GM11168 (cell line): ENCODE results near the gene UFSP2.

Experiments used
- in situ Hi-C: fragments of 300-500 bp; cut with MboI; formaldehyde crosslinking; loops from one replicate; pipeline ENCODE4 v1.12.0; 2022; ENCODE audit warnings: low sequenced_read_pairs; ENCODE audit not compliant: unreplicated experiment

The UFSP2 gene

GRCh38 chr4:185429660-185430059 lies 3.9 kb upstream of the UFSP2 start:
- in situ Hi-C loops = no loop called here

- in situ Hi-C loops = no loop called here
Measured at GRCh38 chr4:185426960-185427688, 1.4 kb upstream of the UFSP2 start.

GRCh38 chr4:185424905-185425646 lies 688 bp downstream of the UFSP2 start:
- in situ Hi-C loops = no loop called here

GRCh38 chr4:185421366-185422124 lies 4.2 kb downstream of the UFSP2 start:
- in situ Hi-C loops = no loop called here

GRCh38 chr4:185416955-185417354 lies 8.8 kb downstream of the UFSP2 start:
- in situ Hi-C loops = no loop called here

- in situ Hi-C loops = no loop called here
Measured at GRCh38 chr4:185412412-185412811, 13.4 kb downstream of the UFSP2 start.

- in situ Hi-C loops = no loop called here
Measured at GRCh38 chr4:185411849-185412248, 13.9 kb downstream of the UFSP2 start.

GRCh38 chr4:185408432-185408831 lies 17.3 kb downstream of the UFSP2 start:
- in situ Hi-C loops = no loop called here

GRCh38 chr4:185405296-185405999 lies 20.3 kb downstream of the UFSP2 start:
- in situ Hi-C loops = no loop called here

GRCh38 chr4:185404031-185404430 lies 21.7 kb downstream of the UFSP2 start:
- in situ Hi-C loops = no loop called here

GRCh38 chr4:185399466-185399865 lies 26.3 kb downstream of the UFSP2 start:
- in situ Hi-C loops = no loop called here

- in situ Hi-C loops = no loop called here
Measured at GRCh38 chr4:185398618-185399017, 27.1 kb downstream of the UFSP2 start.

- in situ Hi-C loops = no loop called here
Measured at GRCh38 chr4:185396724-185397385, 28.9 kb downstream of the UFSP2 start, which contains the start of gene ANKRD37. ANKRD37 (plus strand) TSS chr4:185396841; CDS start chr4:185396924, 83 bp downstream.

GRCh38 chr4:185395956-185396723 lies 29.6 kb downstream of the UFSP2 start:
- in situ Hi-C loops = no loop called here

GRCh38 chr4:185395238-185395955 lies 30.4 kb downstream of the UFSP2 start, which contains the start of gene LRP2BP:
LRP2BP (minus strand) TSS chr4:185395924; CDS start chr4:185378186, 17,738 bp downstream.
- in situ Hi-C loops = no loop called here

GRCh38 chr4:185394568-185395237 lies 31.1 kb downstream of the UFSP2 start:
- in situ Hi-C loops = no loop called here

GRCh38 chr4:185392156-185392555 lies 33.6 kb downstream of the UFSP2 start:
- in situ Hi-C loops = no loop called here

- in situ Hi-C loops = no loop called here
Measured at GRCh38 chr4:185390941-185391340, 34.8 kb downstream of the UFSP2 start.
